Ishikawa (cell line): ENCODE data around the gene SYT8.

Source experiments
- CEBPB ChIP-seq: IDR thresholded peaks from 2 replicates; pipeline ENCODE4 v1.6.1; 2012
- CREB1 ChIP-seq: IDR thresholded peaks from 2 replicates; pipeline ENCODE4 v1.6.1; 2012; ENCODE audit warnings: low read depth
- EGR1 ChIP-seq: IDR thresholded peaks from 2 replicates; pipeline ENCODE4 v1.6.1; 2012
- EP300 ChIP-seq: IDR thresholded peaks from 2 replicates; pipeline ENCODE4 v1.6.1; 2012; ENCODE audit warnings: borderline replicate concordance
- FOXM1 ChIP-seq: IDR thresholded peaks from 2 replicates; pipeline ENCODE4 v1.6.1; 2012; ENCODE audit warnings: low read depth, borderline replicate concordance
- MAX ChIP-seq: IDR thresholded peaks from 2 replicates; pipeline ENCODE4 v1.6.1; 2012
- NFIC ChIP-seq: IDR thresholded peaks from 2 replicates; pipeline ENCODE4 v1.6.1; 2012
- RAD21 ChIP-seq: IDR thresholded peaks from 2 replicates; pipeline ENCODE4 v1.6.1; 2012; ENCODE audit warnings: low read depth
- REST ChIP-seq: IDR thresholded peaks from 2 replicates; pipeline ENCODE4 v1.6.1; 2012; ENCODE audit warnings: low read depth, mild to moderate bottlenecking
- TAF1 ChIP-seq: IDR thresholded peaks from 2 replicates; pipeline ENCODE4 v1.6.1; 2012; ENCODE audit warnings: low read depth, mild to moderate bottlenecking
- TCF12 ChIP-seq: IDR thresholded peaks from 2 replicates; pipeline ENCODE4 v1.6.1; 2012; ENCODE audit warnings: low read depth
- TEAD4 ChIP-seq: IDR thresholded peaks from 2 replicates; pipeline ENCODE4 v1.6.1; 2012
- USF1 ChIP-seq: IDR thresholded peaks from 2 replicates; pipeline ENCODE4 v1.6.1; 2012
- YY1 ChIP-seq: IDR thresholded peaks from 2 replicates; pipeline ENCODE4 v1.6.1; 2012; ENCODE audit warnings: low read depth
- ZBTB7A ChIP-seq: IDR thresholded peaks from 2 replicates; pipeline ENCODE4 v1.6.1; 2012; ENCODE audit warnings: low read depth

SYT8 gene

GRCh38 chr11:1819074-1819473 is 15.7 kb upstream of the SYT8 start:
- TF ChIP-seq EP300 (no peak), TAF1 (no peak), YY1 (no peak), RAD21 (no peak), CREB1 (no peak)

GRCh38 chr11:1820463-1821325 is 14.1 kb upstream of the SYT8 start:
- no peak for TF ChIP-seq EP300
- no peak for TF ChIP-seq CEBPB
- no peak for TF ChIP-seq TAF1
- TF ChIP-seq ZBTB7A = no peak
- no peak for TF ChIP-seq CREB1
- no peak for TF ChIP-seq RAD21
- TF ChIP-seq TCF12 = no peak
- no peak for TF ChIP-seq TEAD4
- no peak for TF ChIP-seq YY1
- no peak for TF ChIP-seq REST
- TF ChIP-seq EGR1 = no peak
- TF ChIP-seq FOXM1 = no peak
- TF ChIP-seq USF1 = no peak
- TF ChIP-seq NFIC = no peak
- TF ChIP-seq MAX = no peak

GRCh38 chr11:1821562-1821961 is 13.2 kb upstream of the SYT8 start:
- no peak for TF ChIP-seq TEAD4
- TF ChIP-seq YY1 = no peak
- TF ChIP-seq CREB1 = no peak
- no peak for TF ChIP-seq USF1
- no peak for TF ChIP-seq ZBTB7A
- TF ChIP-seq TCF12 = no peak
- no peak for TF ChIP-seq EGR1
- no peak for TF ChIP-seq MAX
- TF ChIP-seq NFIC = no peak
- TF ChIP-seq REST = no peak
- no peak for TF ChIP-seq CEBPB
- no peak for TF ChIP-seq TAF1
- no peak for TF ChIP-seq EP300
- no peak for TF ChIP-seq RAD21
- no peak for TF ChIP-seq FOXM1

GRCh38 chr11:1822648-1823375 is 12.0 kb upstream of the SYT8 start:
- TF ChIP-seq CREB1 (no peak), USF1 (no peak), YY1 (no peak), MAX (no peak), RAD21 (no peak), TEAD4 (no peak), EGR1 (no peak), ZBTB7A (no peak), TAF1 (no peak)
